Neural progenitor cell (in vitro differentiated cells): Measurements from ENCODE around the gene GFRA4. TPM values are rescaled to one million over a fixed set of nuclear protein-coding genes. Genes with fewer than 3 reads are reported as not detected.

Experiments used
- DNase-seq: peaks from one replicate; pipeline ENCODE4 v3.0.0-alpha.2; 2016; ENCODE audit warnings: low spot score
- H2AFZ ChIP-seq: fragments of 200-600 bp; sonication (generic); replicated peaks from 2 replicates; pipeline ENCODE4 v1.6.1; 2016; ENCODE audit warnings: antibody characterized with exemption
- H3F3A ChIP-seq: fragments of 200-600 bp; sonication (generic); 2 replicates; pipeline ENCODE4 v1.6.1; 2016; ENCODE audit warnings: antibody characterized with exemption, low read depth
- H3K27ac ChIP-seq: fragments of 200-600 bp; sonication (generic); 2 replicates; pipeline ENCODE4 v1.5.1; 2016; ENCODE audit warnings: mild to moderate bottlenecking
- H3K27me3 ChIP-seq: fragments of 200-600 bp; sonication (generic); 2 replicates; pipeline ENCODE4 v1.6.1; 2016; ENCODE audit warnings: mild to moderate bottlenecking, moderate library complexity
- H3K36me3 ChIP-seq: fragments of 200-600 bp; sonication (generic); 2 replicates; pipeline ENCODE4 v1.5.1; 2016
- H3K4me1 ChIP-seq: fragments of 200-600 bp; sonication (generic); 2 replicates; pipeline ENCODE4 v1.6.1; 2016; ENCODE audit warnings: mixed run types
- H3K4me2 ChIP-seq: fragments of 200-600 bp; sonication (generic); 2 replicates; pipeline ENCODE4 v1.6.1; 2016
- H3K4me3 ChIP-seq: fragments of 200-600 bp; sonication (generic); 2 replicates; pipeline ENCODE4 v1.5.1; 2016
- H3K79me2 ChIP-seq: fragments of 200-600 bp; sonication (generic); 2 replicates; pipeline ENCODE4 v1.6.1; 2016; ENCODE audit warnings: low read depth
- H3K9ac ChIP-seq: fragments of 200-600 bp; sonication (generic); 2 replicates; pipeline ENCODE4 v1.6.1; 2016
- H3K9me3 ChIP-seq: fragments of 200-600 bp; sonication (generic); 2 replicates; pipeline ENCODE4 v1.5.1; 2016; ENCODE audit warnings: low read depth
- H4K20me1 ChIP-seq: fragments of 200-600 bp; sonication (generic); 2 replicates; pipeline ENCODE4 v1.6.1; 2016; ENCODE audit warnings: low read depth
- H3K27ac Mint-ChIP-seq: 3 replicates; pipeline ENCODE4 v1.8.0; 2021; ENCODE audit warnings: mixed read lengths
- H3K27me3 Mint-ChIP-seq: 2 replicates; pipeline ENCODE4 v1.8.0; 2022; ENCODE audit warnings: low read depth, mild to moderate bottlenecking, inconsistent platforms, moderate library complexity, mixed read lengths; ENCODE audit not compliant: insufficient read depth
- H3K36me3 Mint-ChIP-seq: 3 replicates; pipeline ENCODE4 v1.8.0; 2021; ENCODE audit warnings: mixed read lengths
- H3K4me1 Mint-ChIP-seq: 3 replicates; pipeline ENCODE4 v1.8.0; 2021; ENCODE audit warnings: mixed read lengths
- H3K4me3 Mint-ChIP-seq: 3 replicates; pipeline ENCODE4 v1.8.0; 2021; ENCODE audit warnings: mild to moderate bottlenecking, moderate library complexity, mixed read lengths
- H3K9me3 Mint-ChIP-seq: 3 replicates; pipeline ENCODE4 v1.8.0; 2020; ENCODE audit warnings: mixed read lengths
- CTCF ChIP-seq: fragments of 200-600 bp; sonication (generic); IDR thresholded peaks from 2 replicates; pipeline ENCODE4 v1.5.1; 2017; ENCODE audit warnings: antibody characterized with exemption, mild to moderate bottlenecking
- EZH2 ChIP-seq: fragments of 200-600 bp; sonication (generic); IDR thresholded peaks from 2 replicates; pipeline ENCODE4 v1.6.1; 2017; ENCODE audit warnings: antibody characterized with exemption, mild to moderate bottlenecking, moderate library complexity
- EZH2phosphoT487 ChIP-seq: fragments of 200-600 bp; sonication (generic); IDR thresholded peaks from 2 replicates; pipeline ENCODE4 v1.6.1; 2017; ENCODE audit warnings: antibody characterized with exemption
- total RNA-seq: library from RNA; depleted of rRNA; stranded (reverse); fragments of >200 nt; gene quantifications from 2 replicates; pipeline ENCODE4 v1.2.3, GENCODE V29; 2015; ENCODE audit warnings: low replicate concordance

GFRA4 gene
- total RNA-seq, 1 donor from 2014 or later = not detected

DNA sequence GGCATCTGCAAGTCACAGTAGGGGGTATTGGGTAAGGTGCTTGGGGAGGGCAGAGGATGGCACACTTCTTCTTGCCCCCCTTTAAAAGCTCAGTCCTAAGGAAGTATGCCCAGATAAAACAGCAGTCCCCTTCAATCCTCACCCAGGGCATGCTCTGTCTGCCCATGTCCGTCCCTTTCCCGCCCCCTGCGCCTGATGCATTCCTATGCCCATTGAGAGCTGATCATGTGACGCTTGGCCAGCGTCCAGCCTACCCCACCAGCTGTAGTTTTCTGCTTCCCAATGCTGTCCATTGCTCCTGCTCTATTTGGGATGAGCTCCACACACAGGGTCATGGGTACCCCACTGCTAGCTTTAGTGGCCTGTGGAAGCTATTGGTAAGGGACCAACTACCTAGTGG is 40.9 kb upstream of the GFRA4 start:
- Mint-ChIP-seq H3K9me3 (no peaks in the 10 kb centered on the region), H3K4me3 (no peak overlapping the region), H3K36me3 (no peaks in the 10 kb centered on the region), H3K27ac (no peak overlapping the region), H3K27me3 (peaks cover 2% of the 10 kb centered on the region), H3K4me1 (no peaks in the 10 kb centered on the region)
- no peak for DNase-seq
- no peak overlapping the region for H3K4me3 ChIP-seq
- H3K9me3 ChIP-seq = no peaks in the 10 kb centered on the region
- H3K4me2 ChIP-seq = no peak overlapping the region
- no peaks in the 10 kb centered on the region for H3K4me1 ChIP-seq
- no peaks in the 10 kb centered on the region for H3F3A ChIP-seq
- no peaks in the 10 kb centered on the region for H4K20me1 ChIP-seq
- TF ChIP-seq CTCF (no peak), EZH2 (no peak), EZH2phosphoT487 (no peak)
- no peaks in the 10 kb centered on the region for H3K27me3 ChIP-seq
- H3K9ac ChIP-seq = no peak overlapping the region
- H3K27ac ChIP-seq = no peak overlapping the region
- H3K36me3 ChIP-seq = no peaks in the 10 kb centered on the region
- H3K79me2 ChIP-seq = no peaks in the 10 kb centered on the region
- H2AFZ ChIP-seq = no peak overlapping the region

DNA sequence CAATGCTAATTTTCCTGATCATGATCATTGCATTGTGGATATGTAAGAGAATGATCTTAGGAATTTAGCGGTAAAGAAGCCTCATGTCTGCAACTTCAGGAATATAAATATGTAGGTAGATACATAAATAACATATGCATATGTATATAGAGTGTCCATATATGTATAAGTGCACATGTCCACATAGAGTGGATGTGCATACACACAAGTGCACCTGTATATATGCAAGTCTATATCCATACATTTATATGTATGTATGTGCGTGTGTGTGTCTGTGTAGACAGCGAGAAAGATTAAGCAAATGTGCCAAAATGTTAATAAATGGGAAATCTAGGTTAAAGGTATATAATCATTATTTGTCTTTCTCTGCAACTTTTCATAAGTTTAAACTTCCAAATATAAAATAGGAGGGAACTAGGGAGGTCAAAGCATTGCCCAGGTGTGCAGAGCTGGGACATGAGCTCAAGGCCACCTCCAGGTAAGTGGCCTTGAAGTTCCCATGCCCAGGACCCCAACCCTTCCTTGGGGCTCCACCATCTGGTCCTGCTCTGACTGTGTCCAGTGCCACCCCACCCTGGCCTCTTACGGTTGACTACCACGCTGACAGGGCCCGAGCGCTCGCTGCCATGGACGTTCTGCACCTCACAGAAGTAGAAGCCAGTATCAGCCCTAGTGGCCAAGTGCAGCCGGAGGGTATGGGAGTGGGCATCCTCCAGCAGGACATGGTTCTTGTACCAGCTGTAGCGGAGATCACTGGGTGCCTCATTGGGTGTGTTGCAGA is 39.6 kb upstream of the GFRA4 start:
- Histone ChIP-seq H3K27ac (no peak overlapping the region), H3K4me3 (no peak overlapping the region), H3K36me3 (no peaks in the 10 kb centered on the region), H3K4me1 (no peaks in the 10 kb centered on the region), H3F3A (no peaks in the 10 kb centered on the region), H3K79me2 (no peaks in the 10 kb centered on the region), H3K4me2 (no peak overlapping the region), H3K9me3 (no peaks in the 10 kb centered on the region), H2AFZ (no peak overlapping the region), H3K27me3 (no peaks in the 10 kb centered on the region), H3K9ac (no peak overlapping the region), H4K20me1 (no peaks in the 10 kb centered on the region)
- Mint-ChIP-seq H3K27me3 (peaks cover 2% of the 10 kb centered on the region), H3K4me3 (no peak overlapping the region), H3K27ac (no peak overlapping the region), H3K9me3 (no peaks in the 10 kb centered on the region), H3K36me3 (no peaks in the 10 kb centered on the region), H3K4me1 (no peaks in the 10 kb centered on the region)
- DNase-seq = no peak
- TF ChIP-seq EZH2 (no peak), CTCF (no peak), EZH2phosphoT487 (no peak)

DNA sequence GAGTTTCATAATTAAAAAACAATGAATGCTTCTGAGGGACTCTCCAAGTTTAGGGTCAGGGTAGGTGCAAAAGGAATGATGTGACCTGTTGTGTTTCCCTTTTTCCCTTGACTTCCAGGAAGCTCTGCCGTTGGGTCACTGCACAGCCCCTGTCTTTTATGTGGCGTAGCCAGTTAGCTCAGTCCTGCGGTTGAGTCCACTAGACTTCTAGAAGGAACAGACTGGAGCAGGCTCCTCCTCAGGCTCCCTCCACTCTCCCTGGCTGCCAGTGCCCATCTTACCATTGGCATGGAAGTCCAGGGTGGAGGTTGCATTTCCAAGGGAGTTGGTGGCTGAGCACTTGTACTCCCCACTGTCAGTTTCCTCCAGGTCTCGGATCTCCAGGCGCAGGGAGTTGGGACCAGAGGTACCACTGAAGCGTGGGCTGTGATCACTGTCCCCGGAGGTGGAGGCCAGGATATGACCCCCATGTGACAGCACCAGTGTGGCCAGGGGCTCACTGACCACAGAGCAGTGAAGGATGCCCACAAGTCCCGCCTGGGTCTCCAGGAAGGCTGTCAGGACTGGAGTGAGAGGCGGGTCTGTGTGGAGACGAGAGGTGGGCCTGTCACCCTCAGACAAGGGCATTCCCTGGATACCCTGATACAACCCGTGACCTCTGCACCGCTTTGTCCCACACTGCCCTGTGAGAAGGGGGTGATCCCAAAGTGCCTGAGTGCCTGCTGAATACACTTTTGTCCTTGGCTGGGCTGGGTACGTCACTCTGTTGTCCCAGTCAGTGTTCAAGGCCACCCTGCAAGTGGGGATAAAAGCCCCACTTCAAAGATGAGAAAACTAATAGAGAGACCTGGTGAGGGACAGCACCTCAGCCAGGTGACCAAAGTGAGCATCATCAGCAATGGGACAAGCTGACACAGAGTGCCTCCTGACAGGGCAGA is 38.1 kb upstream of the GFRA4 start:
- Histone ChIP-seq H3K4me3 (no peak overlapping the region), H3K9ac (no peak overlapping the region), H3K27ac (no peak overlapping the region), H4K20me1 (no peaks in the 10 kb centered on the region), H3K79me2 (no peaks in the 10 kb centered on the region), H3K27me3 (no peaks in the 10 kb centered on the region), H3F3A (no peaks in the 10 kb centered on the region), H2AFZ (no peak overlapping the region), H3K4me1 (no peaks in the 10 kb centered on the region), H3K9me3 (no peaks in the 10 kb centered on the region), H3K4me2 (no peak overlapping the region), H3K36me3 (no peaks in the 10 kb centered on the region)
- TF ChIP-seq CTCF = no peak
- no peak for TF ChIP-seq EZH2
- no peak for TF ChIP-seq EZH2phosphoT487
- H3K4me3 Mint-ChIP-seq = no peak overlapping the region
- no peak for DNase-seq
- H3K27me3 Mint-ChIP-seq = peaks cover 3% of the 10 kb centered on the region
- H3K4me1 Mint-ChIP-seq = no peaks in the 10 kb centered on the region
- H3K9me3 Mint-ChIP-seq = peaks cover 2% of the 10 kb centered on the region
- H3K27ac Mint-ChIP-seq = no peak overlapping the region
- H3K36me3 Mint-ChIP-seq = no peaks in the 10 kb centered on the region
